Measurements from ENCODE around the gene SYTL5.

- no peak for TF ChIP-seq POLR2AphosphoS5 (IDR thresholded peaks at IDR 0.05; ENCODE audit: borderline replicate concordance, low read depth, low read length)
- no peak for TF ChIP-seq EZH2 (IDR thresholded peaks at IDR 0.05)
- no peak for TF ChIP-seq FOXP2 (optimal IDR thresholded peaks at IDR 0.05; ENCODE audit: control extremely low read depth, extremely low read length, insufficient read depth)
These were observed 49.0 kb downstream of the SYTL5 start for GRCh38 chrX:38055170-38055847.

All from SK-N-MC (cell line).